Neutrophil (primary cell): ENCODE measurements around the gene CFI.

Experiments used
- H3K27ac ChIP-seq: fragments of 200-600 bp; sonication (generic); 2 replicates; pipeline ENCODE4 v1.5.1; 2016; ENCODE audit warnings: mild to moderate bottlenecking, moderate library complexity
- H3K27me3 ChIP-seq: fragments of 200-600 bp; sonication (generic); 2 replicates; pipeline ENCODE4 v1.6.0; 2016; ENCODE audit warnings: mild to moderate bottlenecking
- H3K36me3 ChIP-seq: fragments of 200-600 bp; sonication (generic); 2 replicates; pipeline ENCODE4 v1.5.1; 2017
- H3K4me1 ChIP-seq, 2 experiments: fragments of 200-600 bp in 1 of 2; sonication (generic) in 1 of 2; 1 replicate in 1 of 2; 2 replicates in 1 of 2; pipeline versions ENCODE4 v1.5.1 to v1.6.1; 2013 to 2016; ENCODE audit warnings: low read depth in 1 of 2, low read length in 1 of 2, mild to moderate bottlenecking in 1 of 2, moderate library complexity in 1 of 2; ENCODE audit not compliant: control insufficient read depth in 1 of 2, insufficient read depth in 1 of 2
- H3K4me3 ChIP-seq, 2 experiments: fragments of 200-600 bp in 1 of 2; sonication (generic) in 1 of 2; 1 replicate in 1 of 2; 2 replicates in 1 of 2; pipeline ENCODE4 v1.5.1; 2013 to 2016; ENCODE audit warnings: low read depth in 1 of 2, low read length in 1 of 2, mild to moderate bottlenecking in 1 of 2, moderate library complexity in 1 of 2
- H3K9me3 ChIP-seq: fragments of 200-600 bp; sonication (generic); 2 replicates; pipeline ENCODE4 v1.5.1; 2016
- TF ChIP-seq, protein P1 (sequence below): fragments of 200-600 bp; sonication (generic); IDR thresholded peaks from 2 replicates; pipeline ENCODE4 v1.5.1; 2016; ENCODE audit warnings: antibody characterized with exemption

The CFI gene

GRCh38 chr4:109760682-109761081 lies 41.1 kb downstream of the CFI start:
- Histone ChIP-seq H3K27me3 (no peaks in the 10 kb centered on the region), H3K36me3 (no peaks in the 10 kb centered on the region), H3K4me1 (no peaks in the 10 kb centered on the region), H3K4me3 (no peak overlapping the region), H3K27ac (no peak overlapping the region), H3K9me3 (no peaks in the 10 kb centered on the region)
- TF ChIP-seq, protein P1, sequence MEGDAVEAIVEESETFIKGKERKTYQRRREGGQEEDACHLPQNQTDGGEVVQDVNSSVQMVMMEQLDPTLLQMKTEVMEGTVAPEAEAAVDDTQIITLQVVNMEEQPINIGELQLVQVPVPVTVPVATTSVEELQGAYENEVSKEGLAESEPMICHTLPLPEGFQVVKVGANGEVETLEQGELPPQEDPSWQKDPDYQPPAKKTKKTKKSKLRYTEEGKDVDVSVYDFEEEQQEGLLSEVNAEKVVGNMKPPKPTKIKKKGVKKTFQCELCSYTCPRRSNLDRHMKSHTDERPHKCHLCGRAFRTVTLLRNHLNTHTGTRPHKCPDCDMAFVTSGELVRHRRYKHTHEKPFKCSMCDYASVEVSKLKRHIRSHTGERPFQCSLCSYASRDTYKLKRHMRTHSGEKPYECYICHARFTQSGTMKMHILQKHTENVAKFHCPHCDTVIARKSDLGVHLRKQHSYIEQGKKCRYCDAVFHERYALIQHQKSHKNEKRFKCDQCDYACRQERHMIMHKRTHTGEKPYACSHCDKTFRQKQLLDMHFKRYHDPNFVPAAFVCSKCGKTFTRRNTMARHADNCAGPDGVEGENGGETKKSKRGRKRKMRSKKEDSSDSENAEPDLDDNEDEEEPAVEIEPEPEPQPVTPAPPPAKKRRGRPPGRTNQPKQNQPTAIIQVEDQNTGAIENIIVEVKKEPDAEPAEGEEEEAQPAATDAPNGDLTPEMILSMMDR = no peak

GRCh38 chr4:109755656-109756055 lies 46.1 kb downstream of the CFI start:
- Histone ChIP-seq H3K27ac (no peak overlapping the region), H3K4me3 (no peak overlapping the region), H3K4me1 (no peaks in the 10 kb centered on the region), H3K27me3 (no peaks in the 10 kb centered on the region), H3K36me3 (no peaks in the 10 kb centered on the region), H3K9me3 (no peaks in the 10 kb centered on the region)
- TF ChIP-seq, protein P1 = no peak

- TF ChIP-seq, protein P1 = no peak
- H3K4me1 ChIP-seq = no peaks in the 10 kb centered on the region
These were observed 47.5 kb downstream of the CFI start for GRCh38 chr4:109754093-109754857.

DNA sequence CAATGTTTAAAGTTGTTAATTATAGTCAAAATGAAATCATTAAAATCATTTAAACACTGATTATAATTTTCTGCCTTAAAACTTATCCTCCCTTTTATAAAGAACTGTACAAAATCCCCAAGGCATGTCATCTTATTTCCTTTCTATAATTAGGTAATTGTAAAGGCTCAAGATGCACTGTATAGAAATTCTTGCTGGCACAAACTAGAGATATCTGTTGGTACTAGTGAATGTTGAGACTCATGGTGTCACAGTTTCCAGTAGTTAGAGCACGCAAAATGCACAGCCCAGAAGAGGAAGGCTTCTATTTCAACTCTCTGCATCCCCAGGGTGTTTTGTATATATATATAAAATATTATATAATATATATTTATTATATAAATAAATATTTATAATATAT lies 49.3 kb downstream of the CFI start:
- Histone ChIP-seq H3K27ac (no peak overlapping the region), H3K4me1 (no peaks in the 10 kb centered on the region), H3K36me3 (no peaks in the 10 kb centered on the region), H3K4me3 (no peak overlapping the region), H3K9me3 (no peaks in the 10 kb centered on the region), H3K27me3 (no peaks in the 10 kb centered on the region)
- TF ChIP-seq, protein P1 = no peak

More at GRCh38 chr4:109754093-109754857, 47.5 kb downstream of the CFI start:
- H3K27me3 ChIP-seq = no peaks in the 10 kb centered on the region
- no peaks in the 10 kb centered on the region for H3K36me3 ChIP-seq
- H3K9me3 ChIP-seq = no peaks in the 10 kb centered on the region
- no peak overlapping the region for H3K4me3 ChIP-seq
- no peak overlapping the region for H3K27ac ChIP-seq

DNA sequence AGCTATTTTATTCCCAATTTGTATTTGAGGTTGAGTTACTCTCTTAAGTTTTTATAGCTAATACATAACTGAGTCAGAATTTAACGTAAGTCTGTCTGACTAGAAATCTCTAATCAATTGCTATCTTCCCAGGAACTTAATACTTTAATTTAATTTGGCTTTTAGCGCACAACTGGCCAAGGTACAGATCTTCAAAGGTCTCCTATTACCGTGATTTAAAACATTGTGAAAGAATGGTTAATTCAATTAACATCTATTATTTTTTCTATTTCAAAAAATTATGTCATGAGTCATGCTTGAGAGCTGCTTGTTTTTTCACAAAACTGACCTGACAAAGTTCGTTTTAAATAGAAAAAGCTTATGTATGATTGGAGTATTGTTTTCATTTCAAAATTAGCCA lies 49.9 kb downstream of the CFI start:
- H3K36me3 ChIP-seq = no peaks in the 10 kb centered on the region
- H3K4me3 ChIP-seq = no peak overlapping the region
- TF ChIP-seq, protein P1 = no peak
- no peak overlapping the region for H3K27ac ChIP-seq
- no peaks in the 10 kb centered on the region for H3K27me3 ChIP-seq
- no peaks in the 10 kb centered on the region for H3K4me1 ChIP-seq
- no peaks in the 10 kb centered on the region for H3K9me3 ChIP-seq
